Panc1 (cell line): ENCODE results near the gene ZNF689. TPM values are rescaled to one million over a fixed set of nuclear protein-coding genes. Genes with fewer than 3 reads are reported as not detected.

Experiments used
- ATAC-seq: fragments of 200-7000 bp; cut with Tn5 transposase; 2 replicates; pipeline ENCODE4 v1.9.1; 2020; ENCODE audit warnings: mild to moderate bottlenecking, moderate library complexity
- BruUV-seq: library from RNA; stranded (reverse); fragments of 400-500 nt; replicated peaks from 2 replicates; lab custom pipeline; 2021; lab: Mats Ljungman, UMichigan
- CTCF ChIA-PET: fragments of 300-600 bp; sonication (Branson Sonifier 250); formaldehyde crosslinking; loops from one replicate; lab custom pipeline; 2022; ENCODE audit warnings: antibody characterized with exemption; lab: Charles Lee
- POLR2A ChIA-PET: fragments of 300-600 bp; sonication (Branson Sonifier 250); formaldehyde crosslinking; loops from one replicate; lab custom pipeline; 2022; ENCODE audit warnings: antibody characterized with exemption; lab: Charles Lee
- DNase-seq: peaks from one replicate; pipeline ENCODE4 v3.0.0-alpha.2; 2010; ENCODE audit warnings: low read depth, low spot score
- H3K27ac ChIP-seq: 2 replicates; pipeline ENCODE4 v1.5.1; 2011; ENCODE audit warnings: mild to moderate bottlenecking, low read length, inconsistent platforms
- H3K27me3 ChIP-seq: fragments of 200-500 bp; sonication (Bioruptor generic); 2 replicates; pipeline ENCODE4 v1.6.0; 2014; ENCODE audit warnings: low read length, inconsistent platforms; ENCODE audit not compliant: control insufficient read depth, insufficient read depth
- H3K36me3 ChIP-seq: fragments of 200-500 bp; sonication (Bioruptor generic); 2 replicates; pipeline ENCODE4 v1.5.1; 2014; ENCODE audit warnings: inconsistent platforms, mild to moderate bottlenecking, low read length, moderate library complexity; ENCODE audit not compliant: control insufficient read depth, insufficient read depth
- H3K4me1 ChIP-seq: 2 replicates; pipeline ENCODE4 v1.5.1; 2011; ENCODE audit warnings: inconsistent platforms, mild to moderate bottlenecking, low read length, moderate library complexity; ENCODE audit not compliant: control insufficient read depth, insufficient read depth
- H3K4me3 ChIP-seq, 2 experiments: 2 replicates each; pipeline ENCODE4 v1.5.1; 2011 to 2012; ENCODE audit warnings: low read depth in 2 of 2, low read length in 2 of 2, mild to moderate bottlenecking in 2 of 2, inconsistent platforms in 1 of 2, moderate library complexity in 1 of 2
- H3K9me3 ChIP-seq: fragments of 200-500 bp; sonication (Bioruptor generic); 2 replicates; pipeline ENCODE4 v1.5.1; 2014; ENCODE audit warnings: low read depth, mild to moderate bottlenecking, inconsistent platforms, low read length, moderate library complexity; ENCODE audit not compliant: control insufficient read depth, insufficient read depth
- POLR2AphosphoS5 ChIP-seq: IDR thresholded peaks from 2 replicates; pipeline ENCODE4 v1.6.1; 2012; ENCODE audit warnings: mild to moderate bottlenecking, low read depth, low read length, moderate library complexity
- SIN3A ChIP-seq: IDR thresholded peaks from 2 replicates; pipeline ENCODE4 v1.6.1; 2012; ENCODE audit warnings: low read depth, mild to moderate bottlenecking, low read length, moderate library complexity, borderline replicate concordance; ENCODE audit not compliant: insufficient read depth
- TCF7L2 ChIP-seq: IDR thresholded peaks from 2 replicates; pipeline ENCODE4 v1.6.1; 2011; ENCODE audit warnings: mild to moderate bottlenecking, low read depth, low read length, inconsistent platforms
- in situ Hi-C: cut with HindIII; loops from 2 replicates; pipeline ENCODE4 v1.10.0; 2016; ENCODE audit warnings: low sequenced_read_pairs, low pct_unique_long_range_greater_than_20kb
- intact Hi-C: fragments of 100-400 bp; cut with micrococcal nuclease; formaldehyde crosslinking; loops from one replicate; pipeline ENCODE4 v1.10.0; 2022; ENCODE audit not compliant: unreplicated experiment
- total RNA-seq: library from RNA; stranded (reverse); gene quantifications from one replicate; pipeline ENCODE4 v1.2.1, GENCODE V29; 2021; ENCODE audit not compliant: unreplicated experiment
- TF ChIP-seq, protein P1 (sequence below), 2 experiments: IDR thresholded peaks; 2 replicates each; pipeline ENCODE4 v1.6.1; 2011 to 2012; ENCODE audit warnings: low read depth in 2 of 2, control low read depth in 1 of 2, low read length in 1 of 2, mild to moderate bottlenecking in 1 of 2, moderate library complexity in 1 of 2; ENCODE audit not compliant: insufficient read depth in 1 of 2
- TF ChIP-seq, protein P2 (sequence below): fragments of 450-650 bp; IDR thresholded peaks from 2 replicates; pipeline ENCODE4 v1.5.1; 2017; ENCODE audit warnings: mild to moderate bottlenecking

ZNF689 gene
- total RNA-seq, 1 experiment from 2014 or later: 16.5 TPM

DNA sequence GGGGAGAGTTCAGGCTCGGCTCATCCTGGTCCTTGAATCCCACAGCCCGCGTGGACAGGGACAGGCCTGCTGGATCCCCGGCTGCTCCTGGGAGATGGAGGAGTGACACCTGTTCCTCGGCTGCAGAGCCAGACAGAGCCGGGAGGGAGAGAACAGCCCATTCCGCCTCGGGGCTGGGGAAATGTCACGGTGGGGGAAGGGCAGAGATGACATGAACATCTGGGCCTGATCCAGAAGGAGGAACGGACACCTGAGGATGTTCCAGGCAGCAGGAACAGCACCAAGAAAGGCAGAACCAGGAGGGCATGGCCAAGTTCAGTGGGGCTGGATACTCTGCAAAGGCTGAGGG lies 54.1 kb downstream of the ZNF689 start:
- Histone ChIP-seq H3K36me3 (no peaks in the 10 kb centered on the region), H3K9me3 (no peaks in the 10 kb centered on the region), H3K27me3 (no peaks in the 10 kb centered on the region), H3K4me1 (peaks cover 9% of the 10 kb centered on the region; the same call in 1 of the 2 replicates), H3K27ac (no peak overlapping the region), H3K4me3 (no peak overlapping the region)
- DNase-seq (no peak), ATAC-seq (no peak)
- TF ChIP-seq, protein P1, sequence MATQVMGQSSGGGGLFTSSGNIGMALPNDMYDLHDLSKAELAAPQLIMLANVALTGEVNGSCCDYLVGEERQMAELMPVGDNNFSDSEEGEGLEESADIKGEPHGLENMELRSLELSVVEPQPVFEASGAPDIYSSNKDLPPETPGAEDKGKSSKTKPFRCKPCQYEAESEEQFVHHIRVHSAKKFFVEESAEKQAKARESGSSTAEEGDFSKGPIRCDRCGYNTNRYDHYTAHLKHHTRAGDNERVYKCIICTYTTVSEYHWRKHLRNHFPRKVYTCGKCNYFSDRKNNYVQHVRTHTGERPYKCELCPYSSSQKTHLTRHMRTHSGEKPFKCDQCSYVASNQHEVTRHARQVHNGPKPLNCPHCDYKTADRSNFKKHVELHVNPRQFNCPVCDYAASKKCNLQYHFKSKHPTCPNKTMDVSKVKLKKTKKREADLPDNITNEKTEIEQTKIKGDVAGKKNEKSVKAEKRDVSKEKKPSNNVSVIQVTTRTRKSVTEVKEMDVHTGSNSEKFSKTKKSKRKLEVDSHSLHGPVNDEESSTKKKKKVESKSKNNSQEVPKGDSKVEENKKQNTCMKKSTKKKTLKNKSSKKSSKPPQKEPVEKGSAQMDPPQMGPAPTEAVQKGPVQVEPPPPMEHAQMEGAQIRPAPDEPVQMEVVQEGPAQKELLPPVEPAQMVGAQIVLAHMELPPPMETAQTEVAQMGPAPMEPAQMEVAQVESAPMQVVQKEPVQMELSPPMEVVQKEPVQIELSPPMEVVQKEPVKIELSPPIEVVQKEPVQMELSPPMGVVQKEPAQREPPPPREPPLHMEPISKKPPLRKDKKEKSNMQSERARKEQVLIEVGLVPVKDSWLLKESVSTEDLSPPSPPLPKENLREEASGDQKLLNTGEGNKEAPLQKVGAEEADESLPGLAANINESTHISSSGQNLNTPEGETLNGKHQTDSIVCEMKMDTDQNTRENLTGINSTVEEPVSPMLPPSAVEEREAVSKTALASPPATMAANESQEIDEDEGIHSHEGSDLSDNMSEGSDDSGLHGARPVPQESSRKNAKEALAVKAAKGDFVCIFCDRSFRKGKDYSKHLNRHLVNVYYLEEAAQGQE (IDR thresholded peaks at IDR 0.05; ENCODE audit: insufficient read depth in 1 of 2, low read depth in 2 of 2, low read length in 1 of 2): no peak
- TF ChIP-seq TCF7L2 (no peak), POLR2AphosphoS5 (no peak), SIN3A (no peak)
- TF ChIP-seq, protein P2, sequence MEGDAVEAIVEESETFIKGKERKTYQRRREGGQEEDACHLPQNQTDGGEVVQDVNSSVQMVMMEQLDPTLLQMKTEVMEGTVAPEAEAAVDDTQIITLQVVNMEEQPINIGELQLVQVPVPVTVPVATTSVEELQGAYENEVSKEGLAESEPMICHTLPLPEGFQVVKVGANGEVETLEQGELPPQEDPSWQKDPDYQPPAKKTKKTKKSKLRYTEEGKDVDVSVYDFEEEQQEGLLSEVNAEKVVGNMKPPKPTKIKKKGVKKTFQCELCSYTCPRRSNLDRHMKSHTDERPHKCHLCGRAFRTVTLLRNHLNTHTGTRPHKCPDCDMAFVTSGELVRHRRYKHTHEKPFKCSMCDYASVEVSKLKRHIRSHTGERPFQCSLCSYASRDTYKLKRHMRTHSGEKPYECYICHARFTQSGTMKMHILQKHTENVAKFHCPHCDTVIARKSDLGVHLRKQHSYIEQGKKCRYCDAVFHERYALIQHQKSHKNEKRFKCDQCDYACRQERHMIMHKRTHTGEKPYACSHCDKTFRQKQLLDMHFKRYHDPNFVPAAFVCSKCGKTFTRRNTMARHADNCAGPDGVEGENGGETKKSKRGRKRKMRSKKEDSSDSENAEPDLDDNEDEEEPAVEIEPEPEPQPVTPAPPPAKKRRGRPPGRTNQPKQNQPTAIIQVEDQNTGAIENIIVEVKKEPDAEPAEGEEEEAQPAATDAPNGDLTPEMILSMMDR: no peak
- ChIA-PET POLR2A (no interaction called here), CTCF (no interaction called here)
- in situ Hi-C loops: no loop called here
- BruUV-seq: no TSS peak
- intact Hi-C loops: no loop called here

DNA sequence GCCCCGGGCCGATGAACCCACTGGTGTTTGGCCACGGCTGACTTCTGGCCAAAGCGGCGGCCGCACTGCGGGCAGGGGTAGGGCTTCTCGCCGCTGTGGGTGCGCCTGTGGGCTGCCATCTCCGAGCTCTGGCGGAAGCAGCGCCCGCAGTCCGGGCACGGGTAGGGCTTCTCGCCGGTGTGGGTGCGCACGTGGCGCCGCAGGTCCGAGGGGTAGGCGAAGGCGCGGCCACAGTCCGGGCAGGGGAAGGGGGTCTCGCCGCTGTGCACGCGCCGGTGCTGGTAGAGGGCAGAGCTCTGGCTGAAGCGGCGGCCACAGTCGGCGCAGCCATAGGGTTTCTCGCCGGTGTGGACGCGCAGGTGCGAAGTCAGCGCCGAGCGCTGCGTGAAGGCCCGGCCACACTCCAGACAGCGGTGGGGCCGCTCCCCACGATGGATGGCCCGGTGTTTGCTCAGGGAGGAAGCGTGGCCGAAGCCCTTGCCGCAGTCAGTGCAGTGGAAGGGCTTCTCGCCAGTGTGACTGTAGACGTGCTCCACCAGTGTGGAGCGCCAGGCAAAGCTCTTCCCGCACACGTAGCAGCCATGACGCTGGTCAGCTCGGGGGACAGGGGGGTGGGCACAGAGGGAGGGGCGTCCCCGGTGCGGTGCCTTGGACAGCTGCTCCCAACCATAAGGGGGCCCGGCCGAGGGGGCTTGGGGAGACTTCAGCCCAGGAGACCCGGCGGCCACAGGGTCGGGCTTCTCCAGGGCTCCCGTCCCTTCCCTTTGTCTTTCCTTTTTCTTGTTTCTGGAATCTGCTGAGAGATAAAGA lies 54.7 kb downstream of the ZNF689 start:
- no peak overlapping the region for H3K4me3 ChIP-seq
- no peak for DNase-seq
- no TSS peak for BruUV-seq
- in situ Hi-C loops (no loop called here), intact Hi-C loops (no loop called here)
- no peaks in the 10 kb centered on the region for H3K27me3 ChIP-seq
- H3K9me3 ChIP-seq: no peaks in the 10 kb centered on the region
- peaks cover 9% of the 10 kb centered on the region; the same call in 1 of the 2 replicates for H3K4me1 ChIP-seq
- H3K27ac ChIP-seq: no peak overlapping the region
- ChIA-PET CTCF (no interaction called here), POLR2A (no interaction called here)
- no peaks in the 10 kb centered on the region for H3K36me3 ChIP-seq
- ATAC-seq: no peak
- TF ChIP-seq POLR2AphosphoS5: no peak
- TF ChIP-seq TCF7L2: no peak
- TF ChIP-seq, protein P2: no peak
- TF ChIP-seq, protein P1 (IDR thresholded peaks at IDR 0.05; ENCODE audit: insufficient read depth in 1 of 2, low read depth in 2 of 2, low read length in 1 of 2): no peak
- TF ChIP-seq SIN3A: no peak
